H1 (cell line): ENCODE measurements around the gene PRKCA. TPM values are rescaled to one million over a fixed set of nuclear protein-coding genes. Genes with fewer than 3 reads are reported as not detected.

Source experiments
- CTCF ChIA-PET: fragments of 300-600 bp; sonication (Branson Sonifier 250); formaldehyde crosslinking; loops from one replicate; lab custom pipeline; 2021; ENCODE audit not compliant: partially characterized antibody; lab: Charles Lee
- POLR2A ChIA-PET: fragments of 300-600 bp; sonication (Branson Sonifier 250); formaldehyde crosslinking; loops from one replicate; lab custom pipeline; 2021; ENCODE audit warnings: inconsistent platforms; ENCODE audit not compliant: partially characterized antibody; lab: Charles Lee
- DNase-seq, 2 experiments: peaks; one replicate each; pipeline versions ENCODE4 v3.0.0 to v3.0.0-alpha.2; 2010 to 2022; ENCODE audit warnings: low spot score in 2 of 2, low read depth in 1 of 2, mixed read lengths in 1 of 2
- FAIRE-seq: peaks from 2 replicates; lab custom pipeline; 2011; peaks lifted over from hg19 to GRCh38; lab: Jason Lieb, UNC
- H2AFZ ChIP-seq: 2 replicates; pipeline ENCODE4 v1.8.1; 2012; ENCODE audit warnings: low read length, inconsistent platforms
- H2AK5ac ChIP-seq: 2 replicates; pipeline ENCODE4 v1.6.1; 2013; ENCODE audit warnings: low read depth, low read length
- H2BK120ac ChIP-seq: replicated peaks from 2 replicates; pipeline ENCODE3; 2013; ENCODE audit warnings: low read depth, low read length, inconsistent platforms
- H2BK12ac ChIP-seq: 2 replicates; pipeline ENCODE4 v1.6.1; 2013; ENCODE audit warnings: low read depth, low read length
- H2BK15ac ChIP-seq: 2 replicates; pipeline ENCODE4 v1.6.1; 2013; ENCODE audit warnings: low read length
- H2BK20ac ChIP-seq: 2 replicates; pipeline ENCODE4 v1.6.1; 2013; ENCODE audit warnings: low read length
- H2BK5ac ChIP-seq: 2 replicates; pipeline ENCODE4 v1.6.1; 2013; ENCODE audit warnings: low read depth, low read length
- H3K14ac ChIP-seq: 2 replicates; pipeline ENCODE4 v1.6.1; 2013; ENCODE audit warnings: inconsistent platforms; ENCODE audit not compliant: insufficient read length
- H3K18ac ChIP-seq: 2 replicates; pipeline ENCODE4 v1.6.1; 2013; ENCODE audit warnings: low read length; ENCODE audit errors: extremely low read depth
- H3K23ac ChIP-seq: 2 replicates; pipeline ENCODE4 v1.6.1; 2013; ENCODE audit warnings: inconsistent platforms; ENCODE audit not compliant: insufficient read length
- H3K23me2 ChIP-seq: 2 replicates; pipeline ENCODE4 v1.6.1; 2013; ENCODE audit warnings: low read depth, low read length
- H3K27ac ChIP-seq: 2 replicates; pipeline ENCODE4 v1.6.1; 2011; ENCODE audit warnings: low read depth, low read length, inconsistent platforms
- H3K27me3 ChIP-seq, 4 experiments: replicated peaks in 1 of 4; 1 replicate in 1 of 4; 2 replicates in 3 of 4; pipeline versions ENCODE4 v1.6.1 to v1.8.1; 2011 to 2013; ENCODE audit warnings: low read length in 3 of 4, mild to moderate bottlenecking in 3 of 4, inconsistent platforms in 2 of 4, mixed read lengths in 2 of 4, moderate library complexity in 1 of 4; ENCODE audit not compliant: control insufficient read depth in 3 of 4, insufficient read depth in 3 of 4; ENCODE audit errors: extremely low read depth in 1 of 4
- H3K36me3 ChIP-seq, 4 experiments: 2 replicates each; pipeline versions ENCODE4 v1.6.1 to v1.8.1; 2011 to 2013; ENCODE audit warnings: mild to moderate bottlenecking in 4 of 4, low read length in 3 of 4, moderate library complexity in 2 of 4, control low read depth in 1 of 4, inconsistent platforms in 1 of 4; ENCODE audit not compliant: insufficient read depth in 4 of 4, control insufficient read depth in 2 of 4
- H3K4ac ChIP-seq: replicated peaks from 2 replicates; pipeline ENCODE3; 2013; ENCODE audit warnings: low read length, low read depth, mixed read lengths, inconsistent platforms; ENCODE audit not compliant: insufficient read length
- H3K4me1 ChIP-seq, 4 experiments: replicated peaks in 1 of 4; 1 replicate in 1 of 4; 2 replicates in 3 of 4; pipeline versions ENCODE4 v1.6.1 to v1.8.1; 2011 to 2013; ENCODE audit warnings: low read length in 3 of 4, inconsistent platforms in 2 of 4, mixed read lengths in 1 of 4; ENCODE audit not compliant: insufficient read depth in 4 of 4, control insufficient read depth in 3 of 4
- H3K4me2 ChIP-seq, 2 experiments: 2 replicates each; pipeline versions ENCODE4 v1.6.1 to v1.8.1; 2011 to 2013; ENCODE audit warnings: low read depth in 2 of 2, low read length in 2 of 2, control low read depth in 1 of 2, inconsistent platforms in 1 of 2, mild to moderate bottlenecking in 1 of 2; ENCODE audit not compliant: insufficient read depth in 1 of 2
- H3K4me3 ChIP-seq, 4 experiments: fragments of 200-600, 300-600 bp in 1 of 4; sonication (generic), shearing (Covaris generic), sonication (Bioruptor Twin) in 1 of 4; 2 replicates each; pipeline versions ENCODE4 v1.5.1 to v1.8.1; 2011 to 2016; ENCODE audit warnings: low read length in 4 of 4, low read depth in 3 of 4, control low read depth in 2 of 4, inconsistent platforms in 2 of 4, mild to moderate bottlenecking in 2 of 4, mixed read lengths in 1 of 4, moderate library complexity in 1 of 4; ENCODE audit not compliant: insufficient read depth in 2 of 4; ENCODE audit errors: extremely low read depth in 1 of 4
- H3K56ac ChIP-seq: replicated peaks from 2 replicates; pipeline ENCODE3; 2013; ENCODE audit warnings: low read depth, mild to moderate bottlenecking, mixed read lengths, low read length, inconsistent platforms; ENCODE audit not compliant: insufficient read length
- H3K79me1 ChIP-seq: 2 replicates; pipeline ENCODE4 v1.6.1; 2013; ENCODE audit warnings: low read depth, low read length, control low read depth
- H3K79me2 ChIP-seq, 2 experiments: 2 replicates each; pipeline versions ENCODE4 v1.6.1 to v1.8.1; 2012 to 2013; ENCODE audit warnings: low read length in 2 of 2, mild to moderate bottlenecking in 2 of 2, inconsistent platforms in 1 of 2; ENCODE audit not compliant: insufficient read depth in 2 of 2, control insufficient read depth in 1 of 2
- H3K9ac ChIP-seq, 4 experiments: replicated peaks in 1 of 4; 1 replicate in 1 of 4; 2 replicates in 3 of 4; pipeline versions ENCODE4 v1.6.1 to v1.8.1; 2011 to 2013; ENCODE audit warnings: low read depth in 3 of 4, low read length in 3 of 4, control low read depth in 2 of 4, mild to moderate bottlenecking in 2 of 4, moderate library complexity in 2 of 4, inconsistent platforms in 1 of 4; ENCODE audit errors: extremely low read depth in 1 of 4
- H3K9me3 ChIP-seq, 2 experiments: 2 replicates each; pipeline versions ENCODE4 v1.6.1 to v1.8.1; 2012 to 2013; ENCODE audit warnings: mild to moderate bottlenecking in 2 of 2, moderate library complexity in 2 of 2, control low read depth in 1 of 2, inconsistent platforms in 1 of 2, low read depth in 1 of 2, low read length in 1 of 2, mixed read lengths in 1 of 2; ENCODE audit not compliant: insufficient read depth in 2 of 2
- H4K20me1 ChIP-seq, 2 experiments: replicated peaks in 1 of 2; 2 replicates each; pipeline versions ENCODE3 to v1.8.1; 2011 to 2013; ENCODE audit warnings: inconsistent platforms in 2 of 2, low read length in 2 of 2, mild to moderate bottlenecking in 1 of 2; ENCODE audit not compliant: insufficient read depth in 2 of 2, control insufficient read depth in 1 of 2
- H4K5ac ChIP-seq: 2 replicates; pipeline ENCODE4 v1.6.1; 2013; ENCODE audit warnings: low read length, low read depth, mixed read lengths, inconsistent platforms; ENCODE audit not compliant: insufficient read length
- H4K8ac ChIP-seq: 2 replicates; pipeline ENCODE4 v1.8.0; 2013; ENCODE audit warnings: mild to moderate bottlenecking, moderate library complexity, low read length, inconsistent platforms; ENCODE audit not compliant: insufficient read depth; ENCODE audit errors: extremely low read depth
- H4K91ac ChIP-seq: replicated peaks from 2 replicates; pipeline ENCODE3; 2013; ENCODE audit warnings: low read length, mixed read lengths, inconsistent platforms; ENCODE audit not compliant: insufficient read length
- CBX5 ChIP-seq: fragments of 300-800, 300-1000 bp; sonication (generic); IDR thresholded peaks from 2 replicates; pipeline ENCODE4 v1.7.1; 2016; ENCODE audit warnings: antibody characterized with exemption, low read length, low read depth
- GTF2F1 ChIP-seq: IDR thresholded peaks from 2 replicates; pipeline ENCODE4 v1.6.1; 2012; ENCODE audit warnings: low read depth, low read length, improper control_type of control experiment, borderline replicate concordance
- POLR2AphosphoS5 ChIP-seq: IDR thresholded peaks from 2 replicates; pipeline ENCODE4 v1.6.1; 2011; ENCODE audit warnings: low read depth, low read length
- RBBP5 ChIP-seq: IDR thresholded peaks from 2 replicates; pipeline ENCODE4 v1.7.1; 2012; ENCODE audit warnings: low read depth, mild to moderate bottlenecking, inconsistent platforms, low read length, moderate library complexity, borderline replicate concordance
- SAP30 ChIP-seq: fragments of 300-600 bp; sonication (generic); IDR thresholded peaks from 2 replicates; pipeline ENCODE4 v1.7.1; 2012; ENCODE audit warnings: low read length, moderate library complexity, mild to moderate bottlenecking, inconsistent platforms; ENCODE audit not compliant: insufficient read depth, insufficient replicate concordance
- WGBS, 2 experiments: shearing (Covaris generic) in 1 of 2; methylation state at CpG; one replicate each; pipeline versions ENCODE4 v1.1.6 to v1.1.7; 2013 to 2015; ENCODE audit warnings: low lambda C conversion rate in 2 of 2, mixed read lengths in 2 of 2, inconsistent platforms in 1 of 2, low coverage in 1 of 2, missing lambda C conversion rate in 1 of 2; ENCODE audit not compliant: insufficient replicate concordance in 2 of 2, insufficient coverage in 1 of 2, insufficient read length in 1 of 2; ENCODE audit errors: extremely low coverage in 1 of 2, missing lambda C conversion rate in 1 of 2; 5-methylcytosine and 5-hydroxymethylcytosine counted together
- polyA plus RNA-seq, 7 experiments: library from polyadenylated mRNA; depleted of rRNA in 3 of 7; stranded (reverse) in 5 of 7; unstranded in 2 of 7; fragments of >200 nt in 5 of 7; fragments of 200-250 nt in 2 of 7; gene quantifications; 1 replicate in 5 of 7; 2 replicates in 1 of 7; 4 replicates in 1 of 7; pipeline versions ENCODE4 v1.2.1 to v1.2.3, GENCODE V29; 2011 to 2013; ENCODE audit warnings: missing spikeins in 2 of 7, mixed read lengths in 2 of 7
- total RNA-seq: library from RNA; stranded (reverse); fragmentation: NEBNext Ultra II Directional; extraction: Animal tissue kit (Norgen Biotek cat#: 25700); gene quantifications from 2 replicates; pipeline ENCODE4 v1.2.1, GENCODE V29; 2021
- TF ChIP-seq, protein P1 (sequence below): IDR thresholded peaks from 2 replicates; pipeline ENCODE4 v1.6.1; 2011; ENCODE audit warnings: low read depth, mild to moderate bottlenecking, low read length; ENCODE audit not compliant: insufficient read depth

Gene PRKCA
- total and polyA plus RNA-seq, 2 of the 8 experiments (the other 6 are each of a cell fraction or from before 2014, with no cell fraction given) = 5.8 to 17.8 TPM

GRCh38 chr17:66508896-66509844 lies 206.8 kb downstream of the PRKCA start:
- ChIA-PET CTCF (interaction anchor here (0.6 to 1.2 kb wide), 2 partner anchors 11 to 346 kb away, joined by 3 read pairs; no protein-coding TSS in a partner anchor), POLR2A (no interaction called here)
- no peak overlapping the region for H4K8ac ChIP-seq
- no peak overlapping the region for H3K23ac ChIP-seq
- no peak overlapping the region for H2AFZ ChIP-seq
- no peak for DNase-seq
- H2BK12ac ChIP-seq = no peak overlapping the region
- H3K9ac ChIP-seq = no peak overlapping the region
- no peak overlapping the region for H4K91ac ChIP-seq
- no peak overlapping the region for H2AK5ac ChIP-seq
- no peak overlapping the region for H4K5ac ChIP-seq
- no peaks in the 10 kb centered on the region for H3K23me2 ChIP-seq
- H3K27ac ChIP-seq = no peak overlapping the region
- no peaks in the 10 kb centered on the region for H3K27me3 ChIP-seq
- H2BK20ac ChIP-seq = no peak overlapping the region
- H3K56ac ChIP-seq = no peak overlapping the region
- H3K79me2 ChIP-seq = no peaks in the 10 kb centered on the region
- no peak overlapping the region for H2BK15ac ChIP-seq
- no peak overlapping the region for H2BK120ac ChIP-seq
- no peak overlapping the region for H3K4me3 ChIP-seq
- H3K14ac ChIP-seq = no peak overlapping the region
- no peak overlapping the region for H2BK5ac ChIP-seq
- H3K9me3 ChIP-seq = no peaks in the 10 kb centered on the region
- H3K4me1 ChIP-seq = peaks cover 0 to 4% (median under 1%) of the 10 kb centered on the region in 4 experiments; a peak in 1 of 7 replicates
- H3K4me2 ChIP-seq = no peak overlapping the region
- H3K4ac ChIP-seq = no peak overlapping the region
- WGBS, 2 experiments = 94% methylated on average over 8 of the region's 8 CpGs; no CpG with 5 or more reads in 1 of the 2 experiments
- no peak overlapping the region for H3K18ac ChIP-seq
- no peak for FAIRE-seq
- TF ChIP-seq POLR2AphosphoS5 = no peak
- no peak for TF ChIP-seq GTF2F1
- TF ChIP-seq, protein P1, sequence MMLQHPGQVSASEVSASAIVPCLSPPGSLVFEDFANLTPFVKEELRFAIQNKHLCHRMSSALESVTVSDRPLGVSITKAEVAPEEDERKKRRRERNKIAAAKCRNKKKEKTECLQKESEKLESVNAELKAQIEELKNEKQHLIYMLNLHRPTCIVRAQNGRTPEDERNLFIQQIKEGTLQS = no peak
- no peak for TF ChIP-seq CBX5
- no peak for TF ChIP-seq SAP30
- no peak for TF ChIP-seq RBBP5
- H3K79me1 ChIP-seq = no peaks in the 10 kb centered on the region
- no peaks in the 10 kb centered on the region for H4K20me1 ChIP-seq
- no peaks in the 10 kb centered on the region for H3K36me3 ChIP-seq
